Astrocyte of the spinal cord (primary cell): ENCODE results near the gene SIL1.
A peak's percentile ranks its signal among the peaks of the same experiment; 100 is the strongest.
"Not testable (repeated sequence)": the region's sequence is repeated elsewhere in the genome, so short reads cannot be mapped to it uniquely, and the experiment has no call there.

Experiments used
- DNase-seq: peaks from one replicate; pipeline ENCODE4 v3.0.0; 2011; ENCODE audit warnings: low read depth, low spot score
- H3K4me3 ChIP-seq: 2 replicates; pipeline ENCODE4 v1.5.1; 2011; ENCODE audit warnings: low read depth, mild to moderate bottlenecking, low read length, moderate library complexity
- CTCF ChIP-seq: IDR thresholded peaks from 2 replicates; pipeline ENCODE4 v1.5.1; 2012; ENCODE audit warnings: low read depth, mild to moderate bottlenecking, low read length, inconsistent platforms
- in situ Hi-C: cut with HindIII; loops from 2 replicates; pipeline ENCODE4 v1.10.0; 2017; ENCODE audit warnings: low sequenced_read_pairs

The SIL1 gene

GRCh38 chr5:139232147-139232724 is 34.1 kb upstream of the SIL1 start:
- TF ChIP-seq CTCF, result no peak
- in situ Hi-C loops, result no loop called here
- DNase-seq, result no peak
- no peak overlapping the region for H3K4me3 ChIP-seq

GRCh38 chr5:139228201-139228803 is 30.1 kb upstream of the SIL1 start:
- DNase-seq, result no peak
- in situ Hi-C loops, result no loop called here
- H3K4me3 ChIP-seq, result no peak overlapping the region
- no peak for TF ChIP-seq CTCF

- TF ChIP-seq CTCF, result no peak
- DNase-seq, result no peak
- in situ Hi-C loops, result no loop called here
- H3K4me3 ChIP-seq, result no peak overlapping the region
Observed at GRCh38 chr5:139226131-139226530, 28.0 kb upstream of the SIL1 start.

GRCh38 chr5:139223481-139223880 is 25.3 kb upstream of the SIL1 start:
- DNase-seq, result no peak
- H3K4me3 ChIP-seq, result no peak overlapping the region
- no peak for TF ChIP-seq CTCF
- in situ Hi-C loops, result no loop called here

- no peak for DNase-seq
Observed at GRCh38 chr5:139222346-139222745, 24.2 kb upstream of the SIL1 start.

GRCh38 chr5:139218038-139218437 is 19.9 kb upstream of the SIL1 start:
- H3K4me3 ChIP-seq, DNase-seq, in situ Hi-C loops: not testable (repeated sequence)

More at GRCh38 chr5:139222346-139222745, 24.2 kb upstream of the SIL1 start:
- H3K4me3 ChIP-seq, result no peak overlapping the region
- in situ Hi-C loops, result no loop called here
- TF ChIP-seq CTCF, result no peak

GRCh38 chr5:139215107-139215975 is 17.2 kb upstream of the SIL1 start:
- peak; percentile 8 for DNase-seq
- no peak overlapping the region for H3K4me3 ChIP-seq
- in situ Hi-C loops, result no loop called here
- TF ChIP-seq CTCF, result no peak
